Esophagus squamous epithelium (tissue), 4 donors: Measurements from ENCODE around the gene MGAT5.

Source experiments
- POLR2A ChIP-seq, 4 donors: fragments of 450-650 bp; IDR thresholded peaks; one replicate each; pipeline ENCODE4 v1.6.1; 2017; ENCODE audit warnings: antibody characterized with exemption in 4 of 4, mild to moderate bottlenecking in 4 of 4, moderate library complexity in 3 of 4
- TF ChIP-seq, protein P1 (sequence below), 6 experiments: fragments of 450-650 bp in 4 of 6; fragments of 200-600 bp in 2 of 6; sonication (generic) in 2 of 6; IDR thresholded peaks; one replicate each; pipeline ENCODE4 v1.5.1; 2016 to 2019; ENCODE audit warnings: antibody characterized with exemption in 6 of 6, mild to moderate bottlenecking in 4 of 6, moderate library complexity in 4 of 6

GRCh38 chr2:134300585-134300984 lies 46.7 kb downstream of the MGAT5 start:
- TF ChIP-seq, protein P1, sequence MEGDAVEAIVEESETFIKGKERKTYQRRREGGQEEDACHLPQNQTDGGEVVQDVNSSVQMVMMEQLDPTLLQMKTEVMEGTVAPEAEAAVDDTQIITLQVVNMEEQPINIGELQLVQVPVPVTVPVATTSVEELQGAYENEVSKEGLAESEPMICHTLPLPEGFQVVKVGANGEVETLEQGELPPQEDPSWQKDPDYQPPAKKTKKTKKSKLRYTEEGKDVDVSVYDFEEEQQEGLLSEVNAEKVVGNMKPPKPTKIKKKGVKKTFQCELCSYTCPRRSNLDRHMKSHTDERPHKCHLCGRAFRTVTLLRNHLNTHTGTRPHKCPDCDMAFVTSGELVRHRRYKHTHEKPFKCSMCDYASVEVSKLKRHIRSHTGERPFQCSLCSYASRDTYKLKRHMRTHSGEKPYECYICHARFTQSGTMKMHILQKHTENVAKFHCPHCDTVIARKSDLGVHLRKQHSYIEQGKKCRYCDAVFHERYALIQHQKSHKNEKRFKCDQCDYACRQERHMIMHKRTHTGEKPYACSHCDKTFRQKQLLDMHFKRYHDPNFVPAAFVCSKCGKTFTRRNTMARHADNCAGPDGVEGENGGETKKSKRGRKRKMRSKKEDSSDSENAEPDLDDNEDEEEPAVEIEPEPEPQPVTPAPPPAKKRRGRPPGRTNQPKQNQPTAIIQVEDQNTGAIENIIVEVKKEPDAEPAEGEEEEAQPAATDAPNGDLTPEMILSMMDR (IDR thresholded peaks at IDR 0.05) = no peak
- no peak for TF ChIP-seq POLR2A (IDR thresholded peaks at IDR 0.05)
